ENCODE measurements around the gene PACSIN1.

DNA sequence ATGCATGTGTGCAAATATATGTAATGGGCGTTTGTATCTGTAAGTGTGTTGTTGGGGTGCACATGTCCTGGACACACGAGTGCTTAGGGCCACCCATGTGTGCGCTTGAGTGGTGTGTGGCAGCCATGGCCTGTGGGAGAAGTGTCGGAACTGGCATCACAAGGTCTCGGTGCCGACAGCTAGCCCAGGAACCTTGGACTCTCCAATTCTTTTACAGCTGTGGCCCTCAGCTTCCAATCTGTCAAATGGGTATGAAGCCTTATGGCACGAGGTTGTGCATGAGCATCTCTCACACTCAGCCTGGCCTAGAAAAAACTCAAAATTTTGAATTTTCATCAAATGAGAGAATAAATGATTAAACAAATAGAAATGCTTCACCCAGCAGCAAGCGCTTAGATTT is 48.2 kb downstream of the PACSIN1 start:
- TF ChIP-seq, protein P1, sequence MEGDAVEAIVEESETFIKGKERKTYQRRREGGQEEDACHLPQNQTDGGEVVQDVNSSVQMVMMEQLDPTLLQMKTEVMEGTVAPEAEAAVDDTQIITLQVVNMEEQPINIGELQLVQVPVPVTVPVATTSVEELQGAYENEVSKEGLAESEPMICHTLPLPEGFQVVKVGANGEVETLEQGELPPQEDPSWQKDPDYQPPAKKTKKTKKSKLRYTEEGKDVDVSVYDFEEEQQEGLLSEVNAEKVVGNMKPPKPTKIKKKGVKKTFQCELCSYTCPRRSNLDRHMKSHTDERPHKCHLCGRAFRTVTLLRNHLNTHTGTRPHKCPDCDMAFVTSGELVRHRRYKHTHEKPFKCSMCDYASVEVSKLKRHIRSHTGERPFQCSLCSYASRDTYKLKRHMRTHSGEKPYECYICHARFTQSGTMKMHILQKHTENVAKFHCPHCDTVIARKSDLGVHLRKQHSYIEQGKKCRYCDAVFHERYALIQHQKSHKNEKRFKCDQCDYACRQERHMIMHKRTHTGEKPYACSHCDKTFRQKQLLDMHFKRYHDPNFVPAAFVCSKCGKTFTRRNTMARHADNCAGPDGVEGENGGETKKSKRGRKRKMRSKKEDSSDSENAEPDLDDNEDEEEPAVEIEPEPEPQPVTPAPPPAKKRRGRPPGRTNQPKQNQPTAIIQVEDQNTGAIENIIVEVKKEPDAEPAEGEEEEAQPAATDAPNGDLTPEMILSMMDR (IDR thresholded peaks at IDR 0.05): no peak
- TF ChIP-seq POLR2A (IDR thresholded peaks at IDR 0.05): no peak
